ENCODE results near the gene CRACR2A.

Gene CRACR2A

DNA sequence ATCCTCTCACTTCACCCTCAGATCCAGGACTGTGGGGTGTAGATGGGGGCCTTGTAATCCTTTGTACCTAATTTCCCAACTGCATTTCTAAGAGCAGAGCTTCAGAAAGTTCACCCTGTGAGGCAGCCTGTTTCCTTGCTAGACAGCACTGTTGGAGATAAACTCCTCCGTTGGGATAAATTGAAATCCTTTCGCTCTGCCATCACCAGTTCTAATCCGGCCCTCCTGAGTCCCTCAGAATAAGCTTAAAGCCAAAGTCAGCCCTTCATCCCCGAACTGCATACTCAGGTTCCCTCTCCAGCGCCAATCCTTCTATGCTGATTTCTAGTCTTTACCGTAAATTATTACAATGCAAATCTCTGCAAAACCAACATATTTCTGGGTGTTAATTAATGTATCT is 147.2 kb downstream of the CRACR2A start:
- H3K27ac ChIP-seq = no peak overlapping the region
- H3K4me3 ChIP-seq = no peak overlapping the region

DNA sequence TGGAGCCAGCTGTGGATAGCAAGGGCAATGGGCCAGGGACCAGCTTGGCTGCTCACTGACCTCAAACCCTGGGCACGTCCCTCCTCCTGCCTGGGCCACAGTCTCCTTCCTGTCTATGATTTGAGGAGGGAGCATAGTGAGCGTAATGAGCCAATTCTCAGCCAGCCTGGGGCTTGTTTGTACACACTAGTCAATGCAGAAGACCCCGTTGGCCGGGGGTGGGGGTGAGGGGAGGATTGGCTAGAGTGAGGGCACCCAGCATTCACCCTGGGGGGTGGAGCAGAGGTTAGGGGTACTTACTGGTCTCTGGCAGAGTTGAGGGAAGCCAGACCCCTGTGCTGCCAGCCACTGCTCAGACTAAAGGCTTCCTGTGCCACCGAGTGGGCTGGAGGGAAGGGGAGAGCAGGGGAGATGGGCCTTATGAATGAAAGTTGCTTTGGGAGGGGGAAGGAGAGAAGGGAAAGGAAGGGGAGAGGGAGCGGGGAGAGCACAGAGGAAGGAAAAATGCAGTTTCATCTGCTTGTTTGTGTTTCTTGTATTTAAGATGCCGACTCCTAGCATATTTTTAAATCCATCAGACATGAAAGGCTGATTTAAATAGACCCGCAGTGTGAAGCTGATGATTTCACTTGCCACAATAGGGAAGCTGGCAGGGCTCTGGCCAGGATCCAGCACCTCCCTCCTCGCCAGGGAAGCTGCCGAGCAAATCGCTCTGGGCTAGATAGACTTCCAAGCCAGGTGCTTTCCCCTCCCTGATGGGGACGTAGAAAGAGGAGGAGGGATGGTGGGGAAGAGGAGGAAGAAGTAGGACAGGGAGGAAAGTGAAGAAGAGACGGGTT is 147.9 kb downstream of the CRACR2A start:
- Histone ChIP-seq H3K4me3 (no peak overlapping the region), H3K27ac (peak overlapping the region in 2 of 21 experiments; percentile 28 to 57)

DNA sequence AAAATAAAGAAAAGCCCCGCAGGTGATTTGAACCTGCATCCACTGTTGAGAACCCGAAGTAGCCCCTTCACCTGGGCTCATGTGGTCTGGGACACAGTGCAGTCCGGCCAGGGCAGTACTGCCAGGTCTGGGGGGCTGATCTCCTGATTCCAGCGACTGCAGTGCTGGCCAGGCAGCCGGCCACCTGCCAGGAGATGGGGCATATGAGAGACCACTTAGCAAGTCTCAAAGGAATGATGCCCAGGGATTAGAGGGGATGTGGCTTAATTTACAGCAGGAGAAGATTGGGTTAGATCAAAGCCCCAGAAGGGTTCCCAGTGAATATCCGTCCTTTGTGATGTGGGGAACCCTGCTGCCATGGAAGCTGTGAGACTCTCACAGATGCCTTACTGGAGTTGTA is 148.6 kb downstream of the CRACR2A start:
- peak overlapping the region in 2 of 21 experiments; percentile 28 to 57 for H3K27ac ChIP-seq
- no peak overlapping the region for H3K4me3 ChIP-seq

DNA sequence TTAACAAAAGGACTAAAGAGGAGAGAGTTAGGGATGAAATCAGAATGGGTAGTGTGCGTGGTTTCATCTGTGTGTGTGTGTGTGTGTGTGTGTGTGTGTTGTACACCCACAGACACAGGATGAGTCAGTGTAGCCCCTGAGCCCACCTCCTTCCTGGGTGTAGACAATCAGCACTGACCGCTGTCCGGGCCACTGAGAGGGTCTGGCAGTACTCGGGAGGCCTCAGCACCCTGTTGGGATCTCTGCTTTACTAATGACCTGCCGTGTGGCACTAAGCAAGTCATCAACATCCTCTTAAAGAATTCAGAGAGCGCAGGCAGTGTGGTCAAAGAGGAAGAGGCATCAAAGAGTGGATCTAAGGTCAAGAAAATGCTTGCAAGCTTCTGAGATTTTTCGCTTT is 149.3 kb downstream of the CRACR2A start:
- no peak overlapping the region for H3K4me3 ChIP-seq
- no peak overlapping the region for H3K27ac ChIP-seq

DNA sequence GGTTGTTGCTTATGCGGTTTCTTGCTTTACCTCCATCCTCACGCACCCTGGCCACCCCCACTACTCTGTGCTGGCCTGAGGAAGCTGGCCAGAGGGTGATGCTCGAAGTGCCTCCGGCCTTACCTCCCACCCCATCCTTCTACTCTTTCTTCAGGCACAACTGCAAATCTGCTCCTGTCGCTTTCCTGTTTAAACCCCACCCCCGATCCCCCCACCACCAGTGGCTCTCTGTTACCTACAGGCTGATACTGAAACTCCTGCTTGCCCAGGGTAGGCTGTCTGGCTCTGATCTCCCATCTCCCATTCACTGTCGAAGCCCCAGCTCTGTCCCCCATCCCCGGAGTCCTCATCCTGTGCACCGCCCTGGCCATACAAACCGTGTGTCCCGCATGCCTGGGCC is 150.4 kb downstream of the CRACR2A start:
- Histone ChIP-seq H3K4me3 (no peak overlapping the region), H3K27ac (no peak overlapping the region)

DNA sequence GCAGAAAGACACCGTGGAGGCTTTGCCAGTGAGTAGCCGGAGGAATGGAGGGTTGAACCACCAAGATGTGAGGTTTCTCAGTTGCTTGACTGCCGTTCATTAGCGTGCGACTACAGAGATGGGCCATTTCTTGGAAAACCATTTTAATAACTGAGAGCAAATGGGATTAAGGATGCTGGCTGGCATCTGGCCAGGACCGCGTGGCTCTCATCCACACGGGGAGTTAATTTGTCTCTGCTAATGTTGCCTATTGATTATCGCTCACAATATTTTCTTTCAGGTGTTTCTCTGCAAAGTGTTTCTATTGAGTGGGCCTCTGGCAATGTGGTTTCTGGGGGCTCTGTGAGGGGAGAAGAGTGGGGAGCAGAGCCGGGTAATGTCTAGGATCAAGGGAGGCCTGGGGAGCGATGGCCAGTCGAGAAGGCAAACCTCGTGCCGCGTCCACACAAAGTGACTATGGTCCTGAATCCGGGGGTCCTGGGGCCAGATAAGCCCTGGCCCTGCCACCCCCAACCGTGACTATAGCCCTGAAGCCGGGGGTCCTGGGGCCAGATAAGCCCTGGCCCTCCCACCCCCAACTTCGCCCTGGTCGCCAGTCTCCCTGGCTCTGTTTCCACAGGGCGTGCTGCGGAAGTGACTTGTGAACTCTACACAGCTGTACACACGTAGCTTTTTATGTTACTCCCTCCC is 151.3 kb downstream of the CRACR2A start:
- Histone ChIP-seq H3K27ac (no peak overlapping the region), H3K4me3 (no peak overlapping the region)

DNA sequence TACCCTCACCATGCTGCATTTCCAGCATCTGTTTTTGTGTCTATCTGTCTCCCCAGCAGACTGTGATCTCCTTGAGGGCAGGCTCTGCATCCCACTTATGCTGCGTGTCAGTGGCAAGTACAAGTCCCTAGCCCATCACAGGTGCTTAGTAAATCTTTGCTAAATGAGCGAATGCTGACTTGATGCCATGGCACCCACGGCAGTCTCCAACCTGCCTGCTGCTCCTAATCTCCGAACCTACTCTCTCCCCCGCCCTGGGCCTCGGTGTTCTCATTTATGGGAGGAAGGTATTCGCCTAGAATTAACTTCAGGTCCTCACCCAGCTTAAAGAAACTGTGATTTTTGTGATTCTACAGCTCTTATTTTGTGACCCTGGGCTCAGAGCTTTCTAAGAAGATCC is 152.0 kb downstream of the CRACR2A start:
- no peak overlapping the region for H3K4me3 ChIP-seq
- H3K27ac ChIP-seq = peak overlapping the region in 1 of 21 experiments; percentile 5

DNA sequence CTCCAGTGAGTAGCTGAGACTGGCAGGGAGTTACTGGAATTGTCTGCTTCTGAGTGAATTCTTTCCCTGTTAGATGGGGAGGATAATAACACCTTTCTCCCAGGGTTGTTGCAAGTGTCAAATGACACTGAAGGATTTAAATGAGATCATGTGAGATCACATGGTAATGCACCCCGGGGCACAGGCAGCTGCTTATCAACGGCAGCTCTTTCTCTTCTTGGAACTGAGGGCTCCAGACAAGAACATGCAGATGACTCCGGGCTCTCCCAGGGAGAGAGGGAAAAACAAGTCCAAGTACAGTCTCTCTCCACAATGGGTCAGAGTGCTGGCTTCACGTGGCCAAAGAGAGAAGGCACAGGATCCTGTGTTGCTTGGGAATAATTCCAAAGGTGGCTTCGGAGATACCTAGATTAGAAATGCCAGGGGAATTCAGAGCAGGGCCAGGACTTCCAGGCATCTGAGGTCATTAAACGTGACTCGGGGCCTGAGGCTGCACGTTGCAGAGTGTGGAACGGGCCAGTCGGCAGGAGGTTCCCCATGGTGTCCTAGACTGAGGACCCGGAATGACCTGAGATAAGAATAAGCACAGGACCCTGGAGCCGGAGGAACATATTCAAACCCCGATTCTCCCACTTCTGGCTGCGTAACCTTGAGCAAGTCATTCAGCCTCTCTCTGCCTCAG is 152.7 kb downstream of the CRACR2A start:
- H3K27ac ChIP-seq = peak overlapping the region in 1 of 21 experiments; percentile 5

DNA sequence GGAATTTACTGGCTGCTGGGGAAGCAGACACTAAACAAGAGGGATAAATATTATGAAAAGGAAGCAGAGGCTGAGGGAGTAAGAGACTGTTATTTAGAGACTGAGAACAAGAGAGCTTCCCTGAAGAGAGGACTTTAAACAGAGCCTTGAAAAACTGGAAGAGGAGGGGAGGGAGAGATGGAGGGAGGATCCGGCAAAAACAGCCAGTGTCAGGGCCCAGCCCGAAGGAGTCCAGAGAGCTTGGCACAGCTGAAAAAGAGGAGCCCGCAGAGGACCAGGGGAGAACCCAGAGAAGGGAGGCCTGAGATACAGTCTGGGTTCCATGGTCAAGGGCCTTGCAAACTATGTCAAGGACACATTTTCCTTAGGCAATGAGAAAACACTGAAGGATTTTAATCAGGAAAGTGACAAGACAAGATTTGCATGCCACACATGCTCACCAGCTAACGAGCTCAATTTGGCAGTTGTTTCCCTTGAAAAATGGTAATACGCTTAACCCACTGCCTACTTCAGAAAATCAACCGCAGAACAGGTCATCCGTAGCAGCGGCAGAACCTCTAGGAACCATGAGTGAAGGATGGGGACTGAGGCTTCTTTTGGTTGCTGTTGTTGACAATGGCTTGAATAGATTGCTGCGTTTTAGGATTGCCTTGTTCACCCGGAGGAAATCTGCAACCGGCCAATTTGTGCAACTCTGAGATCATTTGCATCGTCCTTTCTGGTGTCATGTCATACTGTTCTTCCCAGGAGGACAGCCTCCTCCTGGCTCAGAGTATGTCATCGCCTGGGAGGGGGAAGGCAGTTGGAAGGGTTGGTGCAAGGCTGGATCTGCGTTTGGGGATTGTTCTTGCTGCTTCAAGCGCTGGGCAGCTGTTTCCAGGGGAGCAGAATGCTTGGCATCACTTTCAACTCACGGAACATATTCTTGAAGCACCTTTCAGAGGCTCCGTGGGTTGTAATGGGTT is 153.7 kb downstream of the CRACR2A start:
- Histone ChIP-seq H3K4me3 (no peak overlapping the region), H3K27ac (no peak overlapping the region)

More for the DNA sequence above, 152.7 kb downstream of the CRACR2A start:
- no peak overlapping the region for H3K4me3 ChIP-seq

DNA sequence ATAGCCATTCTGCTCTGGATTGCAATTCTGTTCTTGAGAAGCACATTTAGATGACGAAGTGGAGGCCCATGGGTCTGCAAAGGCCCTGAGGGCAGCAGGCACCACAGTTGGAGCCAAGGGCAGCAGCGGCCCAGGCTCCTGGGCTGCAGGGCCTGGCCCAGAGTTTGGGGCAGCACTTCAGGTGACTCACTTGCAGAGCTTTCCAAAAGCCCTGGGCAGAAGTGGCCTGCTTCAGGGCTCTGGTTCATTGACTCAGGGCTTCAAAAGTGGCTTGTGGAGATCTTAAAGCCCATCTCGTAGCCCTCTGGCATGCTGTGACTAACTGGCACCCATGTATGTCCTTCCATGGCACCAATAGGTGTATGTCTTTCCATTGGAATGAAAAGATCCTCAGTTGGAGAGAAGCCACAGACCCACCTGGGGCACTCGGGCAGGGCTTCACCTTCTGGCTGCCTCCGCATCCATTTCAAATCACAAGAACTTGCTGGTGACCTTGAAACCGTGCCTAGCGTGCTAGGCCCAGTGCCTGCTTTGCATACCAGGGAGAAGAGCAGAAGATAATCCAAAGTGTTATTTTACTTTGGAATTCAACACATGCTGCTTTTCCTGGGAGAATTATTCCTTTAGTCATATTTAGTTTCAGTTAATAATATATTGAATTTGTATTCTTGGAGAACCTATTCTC is 155.2 kb downstream of the CRACR2A start:
- no peak overlapping the region for H3K27ac ChIP-seq

DNA sequence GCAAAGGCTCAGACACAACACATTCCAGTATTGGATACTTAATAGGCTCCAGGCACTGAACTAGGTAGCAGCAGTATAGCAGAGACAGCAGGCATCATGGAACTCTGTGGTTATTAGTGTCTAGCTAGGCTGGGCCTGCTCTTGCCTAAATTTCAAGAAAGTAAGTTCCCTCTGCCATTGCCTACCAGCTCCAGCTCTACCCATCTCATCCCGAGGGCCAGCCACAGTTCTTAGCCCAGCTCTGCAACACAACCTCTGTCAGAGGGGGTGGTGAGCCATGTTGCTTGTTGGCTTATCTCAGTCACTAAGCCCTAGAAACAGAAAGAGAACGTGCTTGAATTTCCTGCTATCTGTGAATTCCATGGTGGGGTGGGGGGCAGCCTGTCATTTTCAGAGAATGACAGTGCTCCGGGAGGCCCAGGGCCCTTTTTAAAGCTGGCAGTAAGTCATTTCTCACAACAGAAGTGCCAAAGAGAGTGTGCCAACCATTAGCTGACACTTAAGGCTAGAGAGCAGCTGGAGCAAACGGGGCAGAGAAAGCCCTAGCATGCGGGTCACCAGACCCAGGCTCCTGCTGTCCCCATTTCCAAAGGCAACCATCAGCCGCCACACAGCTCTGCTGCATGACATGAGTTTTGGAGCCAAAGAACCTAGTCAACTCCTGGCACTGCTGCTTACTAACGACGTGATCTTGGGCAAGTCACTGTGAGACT is 156.1 kb downstream of the CRACR2A start:
- Histone ChIP-seq H3K27ac (no peak overlapping the region), H3K4me3 (no peak overlapping the region)

More for the DNA sequence above, 155.2 kb downstream of the CRACR2A start:
- H3K4me3 ChIP-seq = no peak overlapping the region

DNA sequence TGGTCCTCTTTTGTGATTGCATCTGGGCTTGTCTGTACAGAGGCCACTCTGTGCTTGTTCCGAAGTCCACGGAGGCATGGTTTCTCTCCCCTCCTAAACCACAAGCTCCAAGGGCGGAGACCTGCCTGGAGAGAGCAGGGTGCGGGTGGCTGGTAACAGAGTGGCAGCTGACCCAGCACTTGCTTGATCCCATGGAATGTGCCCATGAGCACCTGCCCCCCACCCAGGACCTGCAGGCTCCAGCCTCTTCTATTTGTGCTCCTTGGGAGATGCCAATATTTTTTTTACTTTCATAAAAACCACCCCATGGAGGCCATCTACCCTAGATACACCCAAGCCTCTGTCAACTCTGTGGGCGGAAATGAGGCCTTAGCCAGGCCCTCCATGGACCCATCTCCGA is 157.2 kb downstream of the CRACR2A start:
- H3K27ac ChIP-seq = no peak overlapping the region

DNA sequence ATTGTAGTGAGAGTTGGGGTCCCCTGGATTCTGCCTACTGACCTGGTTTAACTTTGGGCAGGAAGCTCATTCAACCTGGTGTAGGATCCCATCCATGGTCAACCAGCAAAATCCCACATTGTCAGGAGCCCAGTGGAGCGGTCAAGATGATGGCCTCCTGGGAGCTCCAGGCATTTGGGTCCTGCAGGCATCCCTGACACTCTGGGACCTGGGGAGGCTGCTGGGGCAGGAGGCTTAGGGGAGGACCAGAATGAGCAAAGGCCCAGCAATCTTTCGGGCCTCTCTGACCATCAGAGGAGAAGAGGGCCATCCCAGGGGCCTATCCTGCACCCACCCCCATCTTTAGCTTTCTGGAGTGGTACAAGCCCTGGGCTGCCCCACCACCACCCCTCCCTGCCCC is 157.9 kb downstream of the CRACR2A start:
- Histone ChIP-seq H3K27ac (no peak overlapping the region), H3K4me3 (no peak overlapping the region)

More for the DNA sequence above, 157.2 kb downstream of the CRACR2A start:
- no peak overlapping the region for H3K4me3 ChIP-seq

DNA sequence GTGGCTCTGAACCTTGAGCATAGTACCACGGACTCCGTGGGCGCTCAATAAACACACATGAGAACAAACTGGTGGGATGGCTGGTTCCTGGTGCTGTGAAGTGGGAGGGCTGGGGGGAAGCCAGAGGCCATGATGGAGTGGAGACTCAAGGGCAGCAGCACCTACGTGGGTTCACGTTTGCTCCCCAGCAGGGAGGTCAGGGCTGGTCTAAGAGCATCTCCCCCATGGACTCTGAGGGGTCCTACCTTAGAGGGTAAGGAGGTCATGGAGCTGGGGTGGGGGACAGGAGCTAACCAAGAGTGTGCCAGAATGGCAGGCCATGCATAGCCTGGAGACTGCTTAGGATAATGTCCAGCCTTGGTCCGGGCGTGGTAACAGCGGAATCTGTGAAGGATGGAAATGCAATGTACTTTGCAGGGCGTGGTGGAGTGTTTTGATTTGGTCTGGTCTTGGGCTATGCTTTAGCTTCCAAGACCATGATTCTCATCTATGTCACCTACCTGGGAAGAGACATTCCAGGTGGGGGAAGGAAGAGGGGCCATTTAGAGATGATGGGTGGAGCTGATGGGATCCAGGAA is 158.9 kb downstream of the CRACR2A start:
- no peak overlapping the region for H3K4me3 ChIP-seq
- no peak overlapping the region for H3K27ac ChIP-seq

DNA sequence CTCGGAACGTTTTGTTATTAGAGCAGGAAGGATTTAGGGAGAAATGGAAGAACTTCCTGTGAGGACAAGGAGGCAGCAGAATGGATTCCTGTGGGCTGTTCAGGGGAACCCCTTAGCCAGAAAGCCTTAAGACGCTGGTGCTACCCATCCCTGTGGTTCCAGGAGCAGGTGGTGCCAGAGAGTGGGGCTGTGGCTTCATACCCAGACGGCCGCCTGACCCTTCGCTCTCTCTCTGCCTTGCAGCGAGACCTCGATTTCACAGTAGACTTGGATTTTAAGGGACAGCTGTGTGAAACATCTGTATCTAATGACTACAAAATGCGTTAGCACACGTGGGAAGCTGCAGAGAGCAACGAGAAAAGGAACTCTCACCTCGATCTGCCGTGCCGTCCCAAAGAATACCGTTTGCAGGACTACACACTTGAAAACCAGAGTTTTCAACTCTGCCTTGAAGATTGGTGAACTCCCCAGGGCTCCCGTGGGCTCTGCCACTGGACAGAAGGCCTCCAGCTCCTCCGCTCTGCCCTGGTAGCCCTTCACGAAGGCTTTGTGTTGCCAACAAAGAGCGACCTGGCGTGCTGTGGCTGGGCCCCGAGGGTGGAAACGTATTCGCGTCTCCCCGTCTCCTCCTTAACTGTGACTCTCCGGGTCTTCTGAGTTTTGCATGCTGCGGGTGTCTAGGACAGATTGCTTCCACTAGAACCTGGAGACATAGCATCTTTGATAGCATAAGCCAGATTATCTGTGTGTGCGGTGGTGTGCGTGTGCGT is 159.9 kb downstream of the CRACR2A start:
- no peak overlapping the region for H3K4me3 ChIP-seq
- no peak overlapping the region for H3K27ac ChIP-seq

DNA sequence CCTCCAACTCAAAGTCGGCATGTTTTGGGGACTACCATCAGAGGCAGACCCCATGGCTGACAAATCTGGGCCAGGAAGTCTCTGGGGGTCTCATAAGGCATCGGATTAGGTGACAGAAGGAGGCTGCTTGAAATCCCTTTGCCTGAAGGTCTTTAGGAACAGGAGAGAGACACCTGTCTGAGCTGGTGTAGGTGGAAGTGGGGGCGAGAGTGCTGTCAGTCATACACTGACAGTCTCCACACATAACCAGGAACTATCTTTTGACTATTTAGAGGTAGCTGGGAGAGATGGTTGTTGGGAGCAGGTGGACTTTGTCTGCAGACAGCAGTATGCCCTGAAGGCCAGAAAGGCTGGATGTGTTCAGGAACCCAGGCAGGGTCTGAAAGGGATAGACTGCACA is 163.2 kb downstream of the CRACR2A start:
- Histone ChIP-seq H3K4me3 (no peak overlapping the region), H3K27ac (no peak overlapping the region)

DNA sequence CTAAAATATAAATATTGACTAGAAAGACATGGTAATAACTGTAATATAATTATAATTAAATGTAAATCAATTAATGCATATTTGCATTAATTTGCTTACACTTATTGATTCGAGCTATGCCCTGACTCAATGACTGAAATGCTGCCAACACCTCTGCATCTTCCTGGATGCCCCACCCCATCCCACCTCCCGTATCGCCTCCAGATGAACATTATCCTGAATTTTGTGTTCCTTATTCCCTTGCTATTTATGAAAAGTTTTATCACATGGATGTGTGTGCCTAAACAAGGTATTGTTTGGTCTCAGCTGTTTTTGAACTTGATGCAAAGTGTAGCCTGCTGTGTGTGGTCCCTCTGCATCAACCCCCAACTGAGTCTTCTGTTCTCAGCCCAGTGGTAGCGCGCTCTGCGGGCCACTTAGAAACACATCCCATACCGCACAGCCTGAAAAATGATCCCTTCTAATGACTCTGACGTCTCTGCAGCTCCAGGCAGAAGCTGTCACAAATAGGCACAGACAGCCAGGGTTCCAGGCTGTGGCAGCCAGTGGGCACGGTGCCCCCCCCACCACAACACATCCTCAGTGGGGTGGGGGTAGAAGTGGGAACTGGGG is 165.4 kb downstream of the CRACR2A start:
- Histone ChIP-seq H3K4me3 (no peak overlapping the region), H3K27ac (no peak overlapping the region)

Data from skin epidermis (tissue), 12 donors.